A549 treated with AZD9567 at 1 μM for 4 hours (cell line): ENCODE data around the gene EPN3. TPM values are rescaled to one million over a fixed set of nuclear protein-coding genes. Genes with fewer than 3 reads are reported as not detected.

Experiments
- total RNA-seq: library from RNA; stranded (reverse); fragments of 200-300 nt; extraction: Qiagen RNA extraction; gene quantifications from 5 replicates; pipeline ENCODE4 v1.2.3, GENCODE V29; 2022; ENCODE audit not compliant: insufficient read depth

The EPN3 gene
- total RNA-seq = 0.07 to 0.16 TPM (median 0.11 TPM) in 4 of 5 replicates, not detected in the other

DNA sequence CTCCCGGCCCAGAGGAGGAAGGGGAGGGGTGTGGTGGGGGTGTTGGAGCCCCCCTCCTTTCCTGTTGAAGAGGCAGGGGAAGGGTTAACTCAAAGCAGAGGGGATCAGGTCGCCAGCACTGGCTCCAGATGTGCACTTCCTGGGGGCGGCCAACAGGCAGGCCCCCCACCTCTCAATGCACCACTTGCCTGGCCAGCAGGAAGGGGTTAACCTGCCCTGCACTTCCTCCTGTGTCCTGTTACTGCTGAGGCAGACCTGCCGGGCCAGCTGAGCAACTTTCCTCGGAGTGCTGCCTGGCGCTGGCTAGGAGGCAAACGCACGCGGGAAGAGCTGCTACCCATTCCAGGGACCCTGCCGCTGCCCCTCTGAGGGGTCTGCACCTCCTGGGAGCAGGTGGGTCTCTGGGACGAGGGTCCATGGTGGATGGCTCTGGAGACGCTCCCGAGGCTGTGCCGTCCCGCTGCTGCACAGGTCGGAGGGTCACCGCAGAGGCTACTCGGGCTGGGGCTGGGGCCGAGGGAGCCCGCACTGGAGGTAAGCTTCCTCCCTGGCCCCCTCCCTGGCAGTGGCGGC is at the start of gene EPN3:
EPN3 (plus strand) TSS at position 284 of the 573 bp plus-strand sequence. CDS start 3,822 bp downstream, outside the sequence.

GRCh38 chr17:50507871-50508572 is 24.5 kb upstream of the EPN3 start, which contains the start of gene MYCBPAP:
Gene MYCBPAP (plus strand): TSS chr17:50508439. CDS start chr17:50508675, 236 bp downstream.

DNA sequence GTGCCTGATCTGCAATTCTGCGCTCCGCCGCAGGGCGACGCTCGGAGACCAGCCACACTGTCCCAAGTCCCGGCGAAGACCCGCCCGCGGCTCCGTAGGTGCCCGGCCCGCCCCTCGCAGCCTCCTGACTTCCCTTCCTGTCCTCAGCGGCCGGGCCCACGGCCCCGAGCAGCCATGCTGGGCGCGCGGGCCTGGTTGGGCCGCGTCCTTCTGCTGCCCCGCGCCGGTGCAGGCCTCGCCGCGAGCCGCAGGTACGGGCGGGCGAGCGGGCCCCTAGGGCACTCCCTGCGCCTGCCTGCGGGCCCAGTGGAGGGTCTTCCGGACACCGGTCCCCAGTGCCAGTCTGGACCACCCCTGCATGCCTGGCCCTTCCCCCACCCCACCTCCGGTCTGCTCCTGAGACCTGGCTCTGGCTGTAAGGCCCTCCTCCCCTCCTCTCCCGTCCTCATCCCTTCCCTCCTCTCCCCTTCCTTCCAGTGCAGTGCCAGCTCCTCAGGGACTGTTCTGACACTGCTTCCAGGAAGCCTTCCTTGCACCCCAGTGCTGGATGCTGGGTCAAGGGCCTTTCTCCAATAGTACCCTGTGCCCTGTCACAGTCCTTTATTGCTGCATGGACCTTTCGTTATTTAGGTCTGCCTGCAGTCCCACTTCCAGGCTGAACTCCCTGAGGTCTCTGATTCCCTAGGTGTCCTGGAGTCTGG is 14.7 kb downstream of the EPN3 start, which contains the start of gene SPATA20:
SPATA20 (plus strand) TSS at position 140 of the 701 bp plus-strand sequence; CDS start at position 175, 35 bp downstream.

DNA sequence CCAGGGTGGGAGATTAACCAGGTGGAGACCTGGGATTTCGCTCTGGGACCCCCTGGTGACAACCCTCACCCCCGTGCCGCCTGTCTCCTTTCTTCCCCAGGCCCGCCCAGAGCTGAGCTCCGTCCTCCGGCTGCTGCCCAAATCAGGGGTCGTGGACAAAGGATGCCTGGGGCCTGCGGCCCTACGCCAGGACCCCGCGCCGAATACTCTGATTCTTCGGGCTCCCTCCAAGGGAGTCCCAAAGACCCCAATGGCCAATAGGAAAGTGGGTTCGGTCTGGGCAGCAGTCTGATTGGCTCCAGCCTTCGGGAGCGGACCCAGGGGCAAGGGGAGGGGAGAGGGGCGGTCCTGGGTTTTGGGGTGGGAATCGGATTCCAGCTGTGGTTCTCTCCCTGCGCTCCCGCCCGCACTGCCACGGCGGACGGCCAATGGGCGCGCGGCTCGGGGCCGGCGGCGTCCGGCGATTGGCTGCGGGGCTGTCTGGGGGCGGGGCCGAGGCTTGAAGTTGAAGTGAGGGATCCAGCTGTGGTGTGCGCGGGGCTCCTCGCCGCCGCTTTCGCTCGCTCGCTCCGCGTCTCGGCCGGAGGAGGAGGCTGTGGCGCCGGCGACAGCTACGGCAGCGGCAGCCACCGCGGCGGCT is 27.8 kb downstream of the EPN3 start, which contains the start of gene CACNA1G:
CACNA1G (plus strand) TSS at position 531 of the 640 bp plus-strand sequence. CDS start 745 bp downstream, outside the sequence.

Other genes with a start within 250 kb of the EPN3 start
- gene XYLT2, start 186.6 kb upstream of the EPN3 start, total RNA-seq = 19.5 to 24.4 TPM (median 23.5 TPM) in 5 replicates
- 96.4 to 155 TPM (median 144 TPM) in 5 replicates for gene MRPL27, start 159.6 kb upstream of the EPN3 start, total RNA-seq
- gene EME1, start 159.5 kb upstream of the EPN3 start, total RNA-seq = 16.3 to 18.7 TPM (median 17.1 TPM) in 5 replicates
- 223 to 244 TPM (median 234 TPM) in 5 replicates for gene LRRC59, start 135.2 kb upstream of the EPN3 start, total RNA-seq
- gene ACSF2, start 106.5 kb upstream of the EPN3 start, total RNA-seq = 12.2 to 15.3 TPM (median 14.5 TPM) in 5 replicates
- not detected in 5 replicates for gene CHAD, start 63.9 kb upstream of the EPN3 start, total RNA-seq
- gene RSAD1, start 53.9 kb upstream of the EPN3 start, total RNA-seq = 21.7 to 38.2 TPM (median 34.6 TPM) in 5 replicates
- gene MYCBPAP, start 24.3 kb upstream of the EPN3 start, total RNA-seq = 0.38 to 3.2 TPM (median 0.53 TPM) in 5 replicates
- gene SPATA20, start 14.4 kb downstream of the EPN3 start, total RNA-seq = 57.5 to 87.2 TPM (median 83.8 TPM) in 5 replicates
- gene CACNA1G, start 28.0 kb downstream of the EPN3 start, total RNA-seq = 1.5 to 3.9 TPM (median 3.6 TPM) in 5 replicates
- gene ABCC3, start 102.1 kb downstream of the EPN3 start, total RNA-seq = 99.1 to 156 TPM (median 140 TPM) in 5 replicates
- gene ANKRD40, start 175.2 kb downstream of the EPN3 start, total RNA-seq = 44.7 to 60.7 TPM (median 47.0 TPM) in 5 replicates
- 72.0 to 142 TPM (median 95.1 TPM) in 5 replicates for gene LUC7L3, start 186.9 kb downstream of the EPN3 start, total RNA-seq
- not detected in 5 replicates for gene ANKRD40CL, start 234.8 kb downstream of the EPN3 start, total RNA-seq